ENCODE data around the gene BBLN. TPM values are rescaled to one million over a fixed set of nuclear protein-coding genes. Genes with fewer than 3 reads are reported as not detected.

Gene BBLN
- total and polyA plus RNA-seq, 2 of the 4 experiments (the other 2 are of a cell fraction): 25.1 to 103 TPM

- H4K91ac ChIP-seq (ENCODE audit: insufficient read depth, low read depth, low read length): no peak overlapping the region
- H2AK5ac ChIP-seq (ENCODE audit: low read depth, low read length): 0 out of 2 replicates have a peak overlapping the region, but pooled peaks have one; percentile 27
- H3K4me3 ChIP-seq (ENCODE audit: insufficient read depth, low read depth, low read length): peak overlapping the region; percentile 74
- BruUV-seq (replicated peaks): no TSS peak
- no peaks in the 10 kb centered on the region for H3K9me3 ChIP-seq (ENCODE audit: control insufficient read depth, insufficient read depth, low read length)
- H3K14ac ChIP-seq (replicated peaks; ENCODE audit: low read depth, low read length): no peak overlapping the region
- H3K27ac ChIP-seq (ENCODE audit: insufficient read depth, low read length): no peak overlapping the region; the same call in 1 of the 2 replicates
- peak overlapping the region; percentile 51 for H3K9ac ChIP-seq (ENCODE audit: low read depth, low read length)
- TF ChIP-seq SMC3 (IDR thresholded peaks at IDR 0.05; ENCODE audit: low read depth, low read length): no peak
- TF ChIP-seq MAZ (IDR thresholded peaks at IDR 0.05; ENCODE audit: borderline replicate concordance, low read depth, low read length): no peak
- no peak for TF ChIP-seq RCOR1 (IDR thresholded peaks at IDR 0.05; ENCODE audit: insufficient replicate concordance, low read length)
- no peak for TF ChIP-seq CEBPB (IDR thresholded peaks at IDR 0.05; ENCODE audit: low read depth, low read length)
- TF ChIP-seq BHLHE40 (IDR thresholded peaks at IDR 0.05; ENCODE audit: low read depth, low read length): no peak
- no peak for TF ChIP-seq RAD21 (IDR thresholded peaks at IDR 0.05; ENCODE audit: low read length)
- TF ChIP-seq FOS (IDR thresholded peaks at IDR 0.05; ENCODE audit: low read depth, low read length): no peak
- peaks cover 0 to 4% of the 10 kb centered on the region in 2 experiments; a peak in 1 of 4 replicates for H3K79me1 ChIP-seq (ENCODE audit: low read depth in 1 of 2, low read length in 2 of 2)
- dilution Hi-C loops (cut with HindIII; ENCODE audit: low sequenced_read_pairs, unreplicated experiment): no loop called here
- H4K8ac ChIP-seq (ENCODE audit: low read depth in 2 of 2, low read length in 2 of 2): peak overlapping the region in 1 of 2 experiments; percentile 52; a peak in 2 of 4 replicates
- no peaks in the 10 kb centered on the region; the same call in 1 of the 2 replicates for H3K4me1 ChIP-seq (ENCODE audit: control insufficient read depth, insufficient read depth, low read length)
- DNase-seq (peak; percentile 47), ATAC-seq (ENCODE audit: low read depth) (peak; percentile 60)
- POLR2A ChIA-PET (ENCODE audit: unreplicated experiment): interaction anchor here (0.6 kb wide), 1 partner anchor 73 kb away, joined by 3 read pairs; no protein-coding TSS in a partner anchor
- CTCF ChIA-PET: no interaction called here
- peak overlapping the region; percentile 95 for H2AFZ ChIP-seq (replicated peaks; ENCODE audit: low read length, poor library complexity)
- 0% methylated on average over 3 of the region's 67 CpGs; no CpG with 5 or more reads in 1 of the 2 experiments for WGBS, 2 experiments (ENCODE audit: extremely low coverage in 2 of 2, insufficient read length in 1 of 2)
- H4K20me1 ChIP-seq (ENCODE audit: insufficient read depth, low read length): peaks cover 3% of the 10 kb centered on the region; the same call in 1 of the 2 replicates
- no peak overlapping the region for H2BK20ac ChIP-seq (ENCODE audit: low read depth, low read length)
- no peak overlapping the region for H3K23ac ChIP-seq (ENCODE audit: low read depth, low read length)
- intact Hi-C loops (cut with micrococcal nuclease): no loop called here
- H2AK9ac ChIP-seq (replicated peaks; ENCODE audit: low read depth, low read length, poor library complexity): peak overlapping the region; percentile 87
- H2BK120ac ChIP-seq (ENCODE audit: low read depth, low read length): peak overlapping the region; percentile 30; the same call in 1 of the 2 replicates
- peak overlapping the region; percentile 51 for H3K4ac ChIP-seq (ENCODE audit: low read depth, low read length)
- no peak overlapping the region for H4K5ac ChIP-seq (ENCODE audit: low read depth, low read length)
- no peak overlapping the region for H2BK15ac ChIP-seq (ENCODE audit: low read depth, low read length)
- H2BK5ac ChIP-seq (ENCODE audit: low read depth, low read length, poor library complexity, severe bottlenecking): peak overlapping the region; percentile 22
- no peaks in the 10 kb centered on the region for H3K27me3 ChIP-seq (ENCODE audit: control insufficient read depth, insufficient read depth, low read length)
- no peaks in the 10 kb centered on the region for H3K36me3 ChIP-seq (ENCODE audit: control insufficient read depth, insufficient read depth, low read length)
- H3K9me1 ChIP-seq (ENCODE audit: insufficient read depth, low read length): peaks cover 3% of the 10 kb centered on the region; the same call in 1 of the 2 replicates
- H3K56ac ChIP-seq (ENCODE audit: extremely low read depth, insufficient read depth, low read length): no peak overlapping the region
- H3K4me2 ChIP-seq (ENCODE audit: low read depth, low read length): peak overlapping the region; percentile 91
- no peak overlapping the region for H3K18ac ChIP-seq (ENCODE audit: low read depth, low read length)
- in situ Hi-C loops (cut with MboI; ENCODE audit: low sequenced_read_pairs): no loop called here
These were observed 43.9 kb downstream of the BBLN start for GRCh38 chr9:128203707-128204551.
